Fibroblast of skin of right quadriceps (primary cell): ENCODE data around the gene PTGIR.
A peak's percentile ranks its signal among the peaks of the same experiment; 100 is the strongest.

Source experiments
- DNase-seq: peaks from one replicate; pipeline ENCODE4 v3.0.0-alpha.2; 2013

The PTGIR gene

GRCh38 chr19:46614114-46614722 is 10.7 kb downstream of the PTGIR start:
- DNase-seq: peak; percentile 76

GRCh38 chr19:46613525-46613924 is 11.4 kb downstream of the PTGIR start:
- DNase-seq: no peak

GRCh38 chr19:46611776-46612175 is 13.1 kb downstream of the PTGIR start:
- no peak for DNase-seq

GRCh38 chr19:46610851-46611770 is 13.8 kb downstream of the PTGIR start:
- peak; percentile 32 for DNase-seq

GRCh38 chr19:46610413-46610775 is 14.5 kb downstream of the PTGIR start:
- DNase-seq: no peak

- no peak for DNase-seq
Observed at GRCh38 chr19:46609511-46610412, 15.1 kb downstream of the PTGIR start.

GRCh38 chr19:46608581-46609345 is 16.1 kb downstream of the PTGIR start:
- DNase-seq: no peak

GRCh38 chr19:46608178-46608577 is 16.7 kb downstream of the PTGIR start:
- no peak for DNase-seq

GRCh38 chr19:46607448-46607841 is 17.4 kb downstream of the PTGIR start:
- no peak for DNase-seq

- DNase-seq: no peak
Observed at GRCh38 chr19:46606681-46607447, 18.0 kb downstream of the PTGIR start.

GRCh38 chr19:46606019-46606418 is 18.9 kb downstream of the PTGIR start:
- no peak for DNase-seq

GRCh38 chr19:46605356-46605821 is 19.5 kb downstream of the PTGIR start:
- no peak for DNase-seq

GRCh38 chr19:46604781-46605355 is 20.0 kb downstream of the PTGIR start:
- no peak for DNase-seq

- no peak for DNase-seq
Observed at GRCh38 chr19:46603752-46604231, 21.1 kb downstream of the PTGIR start.

- DNase-seq: no peak
Observed at GRCh38 chr19:46603195-46603637, 21.7 kb downstream of the PTGIR start.

GRCh38 chr19:46602392-46603194 is 22.3 kb downstream of the PTGIR start:
- no peak for DNase-seq

- DNase-seq: no peak
Observed at GRCh38 chr19:46601318-46602224, 23.3 kb downstream of the PTGIR start, which contains the start of gene CALM3. CALM3 (plus strand) TSS chr19:46601330; CDS start chr19:46601435, 105 bp downstream.

GRCh38 chr19:46600384-46601317 is 24.2 kb downstream of the PTGIR start:
- peak; percentile 99 for DNase-seq
